Suprapubic skin (tissue), 4 donors: ENCODE measurements around the gene SECISBP2.

ENCODE experiments used
- CTCF ChIP-seq, 2 donors: fragments of 200-600 bp in 1 of 2; fragments of 450-650 bp in 1 of 2; sonication (generic) in 1 of 2; IDR thresholded peaks; one replicate each; pipeline ENCODE4 v1.5.1; 2016 to 2019; ENCODE audit warnings: antibody characterized with exemption in 2 of 2, mild to moderate bottlenecking in 1 of 2, moderate library complexity in 1 of 2
- POLR2A ChIP-seq, 2 donors: fragments of 450-650 bp; IDR thresholded peaks; one replicate each; pipeline ENCODE4 v1.6.1; 2017; ENCODE audit warnings: antibody characterized with exemption in 2 of 2, mild to moderate bottlenecking in 2 of 2, moderate library complexity in 2 of 2
- POLR2AphosphoS5 ChIP-seq, 3 donors: sonication (generic); formaldehyde crosslinking; IDR thresholded peaks; one replicate each; pipeline ENCODE4 v1.6.1; 2017; ENCODE audit warnings: antibody characterized with exemption in 3 of 3

DNA sequence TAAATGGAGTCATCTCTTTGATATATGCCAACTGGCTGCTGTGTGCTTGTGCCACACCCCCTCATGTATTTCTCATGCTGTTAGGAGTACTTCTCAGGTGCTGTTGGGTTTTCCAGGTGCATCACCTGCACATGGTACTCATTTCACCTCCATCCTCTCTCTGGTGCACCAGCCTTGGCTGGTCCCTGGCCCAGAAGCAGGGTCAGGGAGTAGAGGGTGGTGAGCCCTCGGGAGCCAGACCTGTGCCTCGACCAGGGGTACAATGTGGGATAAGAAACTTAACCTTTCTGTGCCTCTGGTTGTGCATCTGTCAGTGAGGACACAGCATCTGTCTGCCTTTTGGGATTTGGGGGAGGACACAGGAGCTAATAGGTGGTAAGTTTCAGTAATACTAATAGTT is 38.5 kb downstream of the SECISBP2 start:
- TF ChIP-seq CTCF (IDR thresholded peaks at IDR 0.05) (no peak), POLR2AphosphoS5 (IDR thresholded peaks at IDR 0.05) (no peak), POLR2A (IDR thresholded peaks at IDR 0.05) (no peak)
